NCI-H1417 (cell line): ENCODE data around the gene FCHSD2.
"Not testable (repeated sequence)": the region's sequence is repeated elsewhere in the genome, so short reads cannot be mapped to it uniquely, and the experiment has no call there.

Experiments used
- DNase-seq, 3 experiments: peaks; one replicate each; lab custom pipeline; 2025; lab: John Stamatoyannopoulos, UW

FCHSD2 gene

GRCh38 chr11:72867970-72868369, 274.1 kb downstream of the FCHSD2 start:
- DNase-seq: no peak

DNA sequence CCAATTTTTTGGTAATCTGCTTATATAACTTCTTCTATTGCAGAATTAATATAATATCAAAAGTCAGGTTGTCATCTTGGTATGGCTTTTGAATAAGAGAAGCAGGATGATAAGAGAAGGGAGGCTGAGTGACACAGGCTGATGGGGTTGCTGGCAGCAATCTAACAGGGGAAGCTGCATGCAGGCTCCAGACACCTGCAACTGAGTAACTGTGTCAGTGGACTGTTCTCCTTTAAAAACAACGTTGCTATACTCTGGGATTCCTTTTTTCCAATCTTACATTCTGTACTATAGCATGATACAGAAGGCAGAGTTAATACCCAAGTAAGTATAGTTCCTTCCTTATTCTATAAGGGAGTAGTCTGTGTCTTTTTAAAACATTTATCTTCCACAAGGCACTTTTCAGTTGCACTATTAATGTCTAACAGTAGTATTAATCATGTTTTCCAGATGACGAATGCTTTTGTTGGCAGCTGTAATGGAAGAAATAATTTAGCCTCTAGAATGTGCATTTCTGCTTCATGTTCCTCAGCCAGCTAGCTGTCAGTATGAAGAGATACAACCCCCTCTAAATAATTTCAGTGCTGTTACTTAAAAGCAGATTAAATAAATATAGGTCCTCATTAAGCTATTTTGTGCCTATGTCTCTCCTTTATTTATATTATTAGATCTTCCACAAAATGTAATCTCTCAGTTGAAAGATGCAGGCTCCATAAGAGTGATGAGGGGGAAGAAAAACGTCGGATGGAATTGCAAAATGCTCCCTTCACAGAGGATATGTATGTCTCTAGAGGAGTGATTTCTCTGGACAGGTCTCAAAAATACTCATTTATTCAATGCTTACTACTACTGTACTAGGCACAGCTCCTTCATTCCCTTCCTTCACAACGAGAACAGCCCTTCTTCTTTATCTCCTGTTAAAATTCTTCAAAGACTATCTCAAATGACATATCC, 277.1 kb downstream of the FCHSD2 start:
- peak in 1 of 3 experiments; percentile 46 for DNase-seq

DNA sequence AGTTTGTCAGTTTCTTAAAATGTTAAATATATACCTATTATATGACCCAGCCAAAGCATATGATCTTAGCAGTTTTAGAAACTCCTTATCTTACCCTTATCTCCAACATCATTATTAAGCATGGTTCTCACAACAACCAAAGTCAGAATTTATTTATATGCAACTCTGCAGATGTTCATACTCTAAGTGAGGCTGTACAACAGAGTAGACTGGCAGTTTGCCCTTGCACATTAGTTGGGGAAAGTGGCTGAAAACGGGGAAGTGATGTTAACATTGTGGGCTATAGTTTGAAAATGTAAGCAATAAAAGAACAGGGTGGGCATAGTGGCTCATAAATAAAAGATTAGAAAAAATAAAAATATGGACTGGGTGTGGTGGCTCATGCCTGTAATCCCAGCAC, 278.2 kb downstream of the FCHSD2 start:
- DNase-seq: no peak

DNA sequence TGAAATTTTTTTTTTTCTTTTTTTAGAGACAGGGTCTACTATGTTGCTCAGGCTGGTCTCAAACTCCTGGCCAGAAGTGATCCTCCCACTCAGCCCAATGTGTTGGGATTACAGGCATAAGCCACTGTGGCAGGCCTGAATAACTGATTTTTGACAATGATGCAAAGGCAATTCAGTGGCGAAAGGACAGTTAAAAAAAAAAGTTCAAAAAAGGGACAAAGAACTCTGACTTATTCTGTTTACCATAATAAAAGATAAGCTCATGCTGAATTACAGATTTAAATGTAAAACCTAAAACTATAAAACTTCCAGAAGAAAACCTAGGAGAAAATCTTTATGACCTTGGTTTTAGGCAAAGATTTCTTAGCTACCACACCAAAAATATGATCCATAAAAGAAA, 279.0 kb downstream of the FCHSD2 start:
- DNase-seq: no peak

- DNase-seq: no peak
These were observed 281.5 kb downstream of the FCHSD2 start for GRCh38 chr11:72860592-72860991.

DNA sequence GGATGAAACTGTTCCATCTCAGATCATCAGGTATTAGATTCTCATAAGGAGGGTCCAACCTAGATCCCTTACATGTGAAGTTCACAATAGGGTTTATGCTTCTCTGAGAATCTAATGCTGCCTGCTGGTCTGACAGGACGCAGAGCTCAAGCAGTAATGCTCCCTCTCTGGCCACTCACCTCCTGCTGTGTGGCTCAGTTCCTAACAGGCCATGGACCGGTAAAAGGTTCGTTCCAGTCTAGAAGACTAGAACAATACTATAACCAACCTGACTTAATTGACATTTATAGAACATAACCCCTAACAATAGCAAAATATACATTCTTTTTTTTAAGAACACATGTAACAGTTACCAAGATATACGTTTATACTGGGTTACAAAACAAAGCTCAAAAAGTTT, 282.1 kb downstream of the FCHSD2 start:
- no peak for DNase-seq

- no peak for DNase-seq
These were observed 283.0 kb downstream of the FCHSD2 start for GRCh38 chr11:72859126-72859525.

DNA sequence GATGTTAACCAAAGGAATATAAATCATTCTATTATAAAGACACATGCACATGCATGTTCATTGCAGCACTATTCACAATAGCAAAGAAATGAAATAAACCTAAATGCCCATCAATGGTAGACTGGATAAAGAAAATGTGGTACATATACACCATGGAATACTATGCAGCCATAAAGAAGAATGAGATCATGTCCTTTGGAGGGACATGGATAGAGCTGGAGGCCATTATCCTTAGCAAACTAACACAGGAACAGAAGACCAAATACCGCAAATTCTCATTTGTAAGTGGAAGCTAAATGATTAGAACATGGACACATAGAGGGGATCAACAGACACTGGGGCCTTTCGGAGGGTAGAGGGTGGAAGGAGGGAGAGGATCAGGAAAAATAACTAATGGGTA, 283.9 kb downstream of the FCHSD2 start:
- not testable (repeated sequence) for DNase-seq

DNA sequence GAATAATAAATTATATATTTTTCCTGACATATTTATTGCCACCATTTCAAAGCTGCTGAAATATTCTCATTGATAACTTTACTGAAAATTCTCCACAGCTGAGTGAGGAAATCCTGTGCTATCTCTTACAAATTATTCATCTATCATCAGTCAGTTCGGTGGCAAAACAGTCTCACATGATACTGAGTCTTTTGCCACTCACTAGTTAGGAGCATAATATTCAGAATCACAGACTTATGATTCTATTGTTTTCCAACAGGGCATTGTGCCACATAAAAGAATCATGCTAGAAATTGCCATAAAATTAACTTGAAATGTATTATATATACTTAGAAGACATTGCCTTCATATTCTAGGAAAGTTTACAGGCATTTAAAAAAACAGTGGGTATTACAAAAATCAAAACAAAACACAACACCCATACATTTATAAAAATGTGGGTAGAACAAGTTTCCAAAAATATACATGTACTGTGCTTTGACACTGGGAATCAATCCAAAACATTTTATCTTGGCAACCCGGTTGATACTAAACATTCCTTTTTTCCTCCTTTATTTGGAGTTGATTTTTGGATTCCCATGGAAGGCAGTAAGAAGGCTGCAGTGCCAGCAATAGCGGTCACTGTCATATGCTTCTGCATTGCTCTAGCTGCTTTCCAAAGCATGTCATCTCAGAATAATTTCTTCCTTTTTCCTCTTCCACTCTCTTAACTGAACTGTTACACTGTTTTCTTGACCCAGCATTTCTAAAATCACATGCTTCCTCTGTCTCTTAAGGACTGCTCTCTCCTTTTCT, 285.4 kb downstream of the FCHSD2 start:
- DNase-seq: no peak

GRCh38 chr11:72856065-72856464, 286.1 kb downstream of the FCHSD2 start:
- peak in 1 of 3 experiments; percentile 36 for DNase-seq

GRCh38 chr11:72851726-72852125, 290.4 kb downstream of the FCHSD2 start:
- DNase-seq: no peak

- DNase-seq: no peak
These were observed 291.3 kb downstream of the FCHSD2 start for GRCh38 chr11:72850832-72851231.

DNA sequence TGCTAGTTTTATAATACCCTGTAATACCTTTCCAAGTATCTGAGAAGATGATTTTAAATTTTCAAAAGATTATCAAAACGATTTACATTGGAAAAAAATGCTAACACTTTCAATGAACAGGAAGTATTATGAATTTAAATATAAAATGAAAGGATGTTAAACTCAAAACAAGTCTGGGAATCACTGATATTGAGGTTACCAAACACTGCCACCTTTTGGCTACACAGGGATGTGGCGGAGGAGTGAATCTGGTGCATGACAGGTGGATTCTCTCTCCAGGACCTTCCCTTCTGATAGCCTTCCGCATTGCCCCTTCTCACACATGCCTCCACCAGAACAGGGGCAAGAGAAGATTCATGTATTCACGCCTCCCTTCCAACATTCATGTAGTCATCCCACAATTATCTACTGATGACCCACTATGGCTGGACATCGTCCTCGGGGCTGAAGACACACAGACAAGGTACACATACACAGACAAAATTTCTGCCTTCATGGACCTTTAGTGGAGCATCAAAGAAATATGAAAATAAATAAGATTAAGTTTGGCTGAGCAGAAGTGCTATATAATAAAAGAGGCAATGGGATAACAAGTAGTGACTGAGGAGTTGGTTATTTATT, 293.2 kb downstream of the FCHSD2 start:
- peak; percentile 3 to 53 (median 11) for DNase-seq

- DNase-seq: no peak
These were observed 297.8 kb downstream of the FCHSD2 start for GRCh38 chr11:72844356-72844755.

DNA sequence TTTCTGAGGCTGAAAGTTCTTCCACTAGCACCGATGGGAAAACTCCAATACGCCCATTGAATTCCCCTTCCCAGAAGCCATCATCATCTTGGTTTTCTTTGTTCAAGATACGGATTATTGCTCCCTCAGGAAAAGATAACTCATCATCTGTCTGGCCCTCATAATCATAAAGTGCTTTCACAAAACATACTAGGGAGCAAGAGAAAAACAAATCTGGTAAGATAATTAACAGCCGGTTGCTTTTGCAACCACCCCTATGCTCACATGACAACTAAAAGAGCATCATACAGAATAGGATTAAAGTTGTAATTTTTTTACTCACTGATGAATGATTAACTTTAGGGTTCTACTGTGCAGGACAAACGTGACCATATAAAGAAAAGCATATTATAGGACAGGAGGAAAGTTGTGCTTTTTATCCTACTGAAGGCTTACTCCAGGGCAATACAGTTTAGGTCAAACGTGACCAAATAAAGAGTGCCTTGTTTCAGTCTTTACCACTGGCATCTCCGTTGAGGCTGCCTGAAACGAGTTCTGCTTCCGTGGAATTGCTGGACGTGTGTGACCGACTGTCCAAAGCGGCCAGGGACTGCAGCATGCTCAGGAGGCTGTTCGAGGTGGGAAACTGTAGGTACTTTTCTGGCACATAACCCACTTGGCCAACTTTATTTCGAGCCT, 299.3 kb downstream of the FCHSD2 start:
- DNase-seq: peak in 1 of 3 experiments; percentile 24

GRCh38 chr11:72842126-72842525, 300.0 kb downstream of the FCHSD2 start:
- no peak for DNase-seq

DNA sequence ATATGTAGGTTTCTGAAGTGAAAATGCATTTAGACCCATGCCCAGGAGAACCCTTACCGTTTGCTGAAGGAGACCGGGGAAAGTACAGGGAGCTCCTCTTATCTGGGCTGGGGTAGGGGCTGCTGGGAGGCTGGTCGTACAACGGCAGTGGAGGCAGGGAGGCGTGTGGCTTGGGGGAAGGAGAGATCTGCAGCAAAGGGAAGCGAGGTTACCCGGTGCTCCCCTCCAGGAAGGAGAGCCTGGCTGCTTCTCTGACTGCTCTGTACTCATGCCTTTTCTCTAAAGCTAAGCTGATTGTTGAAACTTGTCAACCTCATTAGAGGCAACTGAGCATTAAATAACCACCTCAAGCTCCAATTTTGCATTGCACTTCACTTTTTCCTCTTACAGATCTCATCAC, 300.7 kb downstream of the FCHSD2 start:
- no peak for DNase-seq

DNA sequence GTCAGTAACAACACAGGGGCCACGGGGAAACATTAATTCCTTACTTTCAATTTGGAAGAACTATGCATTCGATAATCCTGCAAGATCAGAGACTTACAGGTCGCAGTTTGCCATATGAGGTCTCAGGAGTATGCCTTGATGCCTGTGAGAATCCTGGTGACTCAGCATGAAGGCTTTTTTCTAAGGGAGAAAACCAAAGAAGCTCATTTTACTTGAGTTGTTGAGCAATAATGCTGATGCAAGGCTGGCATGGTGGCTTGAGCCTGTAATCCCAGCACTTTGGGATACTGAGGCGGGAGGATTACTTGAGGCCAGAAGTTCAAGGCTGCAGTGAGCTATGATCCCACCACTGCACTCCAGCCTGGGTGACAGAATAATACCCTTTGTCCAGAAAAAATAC, 301.3 kb downstream of the FCHSD2 start:
- DNase-seq: no peak

DNA sequence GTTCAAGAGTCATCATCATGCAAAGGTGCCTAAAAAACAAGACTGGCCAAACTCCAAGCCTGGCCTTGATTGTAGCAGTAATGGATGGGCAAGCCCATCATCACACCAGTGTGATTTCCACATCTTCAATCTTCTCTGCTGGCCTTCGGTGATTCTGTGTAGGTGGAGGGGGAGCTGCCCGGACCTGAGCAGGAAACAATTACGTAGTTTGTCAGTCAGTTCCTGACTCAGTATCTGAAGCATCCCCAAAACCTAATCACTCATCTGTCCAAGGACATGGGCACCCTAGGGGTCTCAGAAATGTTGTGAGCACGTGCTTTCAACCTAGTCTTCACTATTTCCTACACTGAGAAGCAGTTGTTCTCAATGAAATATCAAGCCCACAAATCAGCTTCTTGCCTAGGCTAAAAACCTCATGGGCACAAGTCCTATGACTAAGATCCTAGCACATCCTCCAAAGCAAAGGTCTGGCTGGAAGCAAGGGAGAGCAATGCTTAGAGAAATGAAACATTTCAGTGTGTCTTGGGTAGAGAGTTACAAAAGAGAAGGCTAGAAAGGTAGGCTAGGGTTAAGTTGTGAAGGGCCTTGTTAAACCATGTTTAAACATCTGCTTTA, 303.3 kb downstream of the FCHSD2 start:
- DNase-seq: no peak

GRCh38 chr11:72836111-72836510, 306.0 kb downstream of the FCHSD2 start:
- DNase-seq: no peak

DNA sequence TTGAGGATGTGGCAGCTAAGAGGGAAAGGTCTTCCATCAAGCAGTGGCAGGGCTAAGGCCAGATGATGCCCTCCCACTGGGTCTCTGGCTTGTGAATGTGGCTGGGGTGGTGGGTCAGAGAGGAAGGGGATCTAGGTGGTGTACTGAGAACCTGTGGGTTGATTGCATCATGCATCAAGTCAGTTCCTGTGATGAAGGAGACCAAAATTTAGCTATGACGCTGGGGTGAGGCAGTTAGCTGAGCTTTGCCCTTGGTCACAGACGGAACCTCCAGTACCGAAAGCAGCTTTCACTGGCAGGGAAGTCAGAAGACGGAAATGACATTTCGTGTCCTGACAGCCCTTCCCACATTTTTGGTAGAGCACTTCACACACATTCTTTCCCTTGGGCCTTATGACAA, 307.2 kb downstream of the FCHSD2 start:
- no peak for DNase-seq
